GM19468 (cell line): ENCODE data around the gene SOX21.

Experiments
- ATAC-seq: cut with Tn5 transposase; IDR thresholded peaks from one replicate; pipeline ENCODE4 v1.9.1; 2021; ENCODE audit warnings: mild to moderate bottlenecking, moderate library complexity, moderate number of reproducible peaks; ENCODE audit not compliant: unreplicated experiment; ENCODE audit errors: extremely low read depth

Gene SOX21

GRCh38 chr13:94709001-94709834 is 3.1 kb downstream of the SOX21 start:
- no peak for ATAC-seq

- no peak for ATAC-seq
These were observed 4.1 kb downstream of the SOX21 start for GRCh38 chr13:94708031-94708859.

GRCh38 chr13:94707400-94708021 is 4.8 kb downstream of the SOX21 start:
- no peak for ATAC-seq

GRCh38 chr13:94706843-94707399 is 5.4 kb downstream of the SOX21 start:
- ATAC-seq = no peak

GRCh38 chr13:94706101-94706842 is 6.1 kb downstream of the SOX21 start:
- no peak for ATAC-seq

- no peak for ATAC-seq
These were observed 7.0 kb downstream of the SOX21 start for GRCh38 chr13:94705081-94706030.

- no peak for ATAC-seq
These were observed 7.8 kb downstream of the SOX21 start for GRCh38 chr13:94704377-94705080.

GRCh38 chr13:94703721-94704314 is 8.5 kb downstream of the SOX21 start:
- no peak for ATAC-seq

GRCh38 chr13:94703271-94703670 is 9.1 kb downstream of the SOX21 start:
- ATAC-seq = no peak

GRCh38 chr13:94702181-94703041 is 9.9 kb downstream of the SOX21 start:
- ATAC-seq = no peak

GRCh38 chr13:94701313-94702180 is 10.8 kb downstream of the SOX21 start:
- ATAC-seq = no peak

- ATAC-seq = no peak
These were observed 11.8 kb downstream of the SOX21 start for GRCh38 chr13:94700536-94700935.

GRCh38 chr13:94700051-94700535 is 12.3 kb downstream of the SOX21 start:
- ATAC-seq = no peak

- no peak for ATAC-seq
These were observed 16.2 kb downstream of the SOX21 start for GRCh38 chr13:94696171-94696570.

- ATAC-seq = no peak
These were observed 20.3 kb downstream of the SOX21 start for GRCh38 chr13:94692030-94692429.

- ATAC-seq = no peak
These were observed 28.9 kb downstream of the SOX21 start for GRCh38 chr13:94683409-94683808.
